DOHH2 (cell line): ENCODE results near the gene CEP295NL.

Source experiments
- H3F3A ChIP-seq: fragments of 200-600 bp; sonication (generic), shearing (Covaris generic); 2 replicates; pipeline ENCODE4 v1.6.0; 2016; ENCODE audit warnings: antibody characterized with exemption, mild to moderate bottlenecking; ENCODE audit not compliant: control insufficient read depth, insufficient read depth
- H3K27ac ChIP-seq: fragments of 200-600 bp; sonication (generic); 2 replicates; pipeline ENCODE4 v1.5.1; 2014; ENCODE audit warnings: low read depth, mild to moderate bottlenecking, low read length, moderate library complexity
- H3K27me3 ChIP-seq: fragments of 200-600 bp; sonication (generic); 2 replicates; pipeline ENCODE4 v1.6.1; 2014; ENCODE audit warnings: mild to moderate bottlenecking, low read length, mixed read lengths; ENCODE audit not compliant: control insufficient read depth
- H3K36me3 ChIP-seq: fragments of 200-600 bp; sonication (generic); 2 replicates; pipeline ENCODE4 v1.6.1; 2014; ENCODE audit warnings: mild to moderate bottlenecking, low read length, moderate library complexity, mixed read lengths; ENCODE audit not compliant: control insufficient read depth
- H3K4me1 ChIP-seq: fragments of 200-600 bp; sonication (generic); 2 replicates; pipeline ENCODE4 v1.6.1; 2014; ENCODE audit warnings: mild to moderate bottlenecking, low read length, mixed read lengths; ENCODE audit not compliant: control insufficient read depth
- H3K4me2 ChIP-seq: fragments of 200-600 bp; sonication (generic); 2 replicates; pipeline ENCODE4 v1.6.0; 2014; ENCODE audit warnings: mild to moderate bottlenecking, low read length, moderate library complexity
- H3K4me3 ChIP-seq: fragments of 200-600 bp; sonication (generic); 2 replicates; pipeline ENCODE4 v1.5.1; 2014; ENCODE audit warnings: mild to moderate bottlenecking, low read length, mixed read lengths
- H3K79me2 ChIP-seq: fragments of 200-600 bp; sonication (generic); 2 replicates; pipeline ENCODE4 v1.6.1; 2014; ENCODE audit warnings: mild to moderate bottlenecking, low read length, mixed read lengths; ENCODE audit not compliant: control insufficient read depth
- H3K9me2 ChIP-seq: fragments of 200-600 bp; sonication (generic); replicated peaks from 2 replicates; pipeline ENCODE4 v1.6.1; 2014; ENCODE audit warnings: mild to moderate bottlenecking, low read length, mixed read lengths; ENCODE audit not compliant: control insufficient read depth
- H3K9me3 ChIP-seq: fragments of 200-600 bp; sonication (generic); 2 replicates; pipeline ENCODE4 v1.6.1; 2014; ENCODE audit warnings: antibody characterized with exemption, low read length, mixed read lengths; ENCODE audit not compliant: control insufficient read depth, insufficient read depth
- H4K20me1 ChIP-seq: fragments of 200-600 bp; sonication (generic); 2 replicates; pipeline ENCODE4 v1.6.0; 2014; ENCODE audit warnings: low read depth, mild to moderate bottlenecking, antibody characterized with exemption, low read length, moderate library complexity; ENCODE audit not compliant: control insufficient read depth, insufficient read depth
- EZH2phosphoT487 ChIP-seq: fragments of 200-600 bp; sonication (generic); IDR thresholded peaks from 2 replicates; pipeline ENCODE4 v1.6.1; 2017; ENCODE audit warnings: borderline replicate concordance, mild to moderate bottlenecking, antibody characterized with exemption, low read length, moderate library complexity, mixed read lengths
- TF ChIP-seq, protein P1 (sequence below): fragments of 200-600 bp; sonication (generic); IDR thresholded peaks from one replicate; pipeline ENCODE4 v1.5.1; 2014; ENCODE audit warnings: antibody characterized with exemption, mild to moderate bottlenecking, low read depth, low read length; ENCODE audit not compliant: poor library complexity, severe bottlenecking

CEP295NL gene

DNA sequence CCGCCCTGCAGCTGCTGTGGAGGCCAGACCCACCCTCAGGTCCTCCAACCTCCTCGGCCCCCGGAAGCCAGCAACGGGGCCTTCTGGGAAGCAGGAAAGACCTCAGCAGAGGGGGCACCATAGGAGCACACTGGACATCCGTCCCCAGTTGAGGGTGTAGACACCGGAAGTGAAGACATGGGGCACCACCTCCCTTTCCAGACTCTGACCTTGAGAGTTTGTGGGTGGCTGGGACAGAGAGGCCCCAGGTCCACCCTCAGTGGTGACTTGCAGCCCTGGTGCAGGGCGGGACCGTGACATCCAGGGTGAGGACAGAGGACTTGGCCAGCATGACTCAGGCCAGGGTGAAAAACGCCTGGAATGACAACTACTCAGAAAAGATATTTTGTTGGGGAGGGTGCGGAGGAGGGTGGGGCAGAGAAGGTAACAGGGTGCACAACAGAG, 19.9 kb downstream of the CEP295NL start:
- no peak overlapping the region for H3K4me3 ChIP-seq
- TF ChIP-seq, protein P1, sequence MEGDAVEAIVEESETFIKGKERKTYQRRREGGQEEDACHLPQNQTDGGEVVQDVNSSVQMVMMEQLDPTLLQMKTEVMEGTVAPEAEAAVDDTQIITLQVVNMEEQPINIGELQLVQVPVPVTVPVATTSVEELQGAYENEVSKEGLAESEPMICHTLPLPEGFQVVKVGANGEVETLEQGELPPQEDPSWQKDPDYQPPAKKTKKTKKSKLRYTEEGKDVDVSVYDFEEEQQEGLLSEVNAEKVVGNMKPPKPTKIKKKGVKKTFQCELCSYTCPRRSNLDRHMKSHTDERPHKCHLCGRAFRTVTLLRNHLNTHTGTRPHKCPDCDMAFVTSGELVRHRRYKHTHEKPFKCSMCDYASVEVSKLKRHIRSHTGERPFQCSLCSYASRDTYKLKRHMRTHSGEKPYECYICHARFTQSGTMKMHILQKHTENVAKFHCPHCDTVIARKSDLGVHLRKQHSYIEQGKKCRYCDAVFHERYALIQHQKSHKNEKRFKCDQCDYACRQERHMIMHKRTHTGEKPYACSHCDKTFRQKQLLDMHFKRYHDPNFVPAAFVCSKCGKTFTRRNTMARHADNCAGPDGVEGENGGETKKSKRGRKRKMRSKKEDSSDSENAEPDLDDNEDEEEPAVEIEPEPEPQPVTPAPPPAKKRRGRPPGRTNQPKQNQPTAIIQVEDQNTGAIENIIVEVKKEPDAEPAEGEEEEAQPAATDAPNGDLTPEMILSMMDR, result no peak
- no peak for TF ChIP-seq EZH2phosphoT487
- H3K4me1 ChIP-seq, result no peaks in the 10 kb centered on the region
- H3K27me3 ChIP-seq, result peaks cover 17% of the 10 kb centered on the region
- no peaks in the 10 kb centered on the region for H3K9me3 ChIP-seq
- H3K36me3 ChIP-seq, result no peaks in the 10 kb centered on the region
- H3K79me2 ChIP-seq, result no peaks in the 10 kb centered on the region
- H3K9me2 ChIP-seq, result no peaks in the 10 kb centered on the region
- no peak overlapping the region for H3K4me2 ChIP-seq
- H4K20me1 ChIP-seq, result no peaks in the 10 kb centered on the region
- no peaks in the 10 kb centered on the region for H3F3A ChIP-seq
- no peak overlapping the region for H3K27ac ChIP-seq

DNA sequence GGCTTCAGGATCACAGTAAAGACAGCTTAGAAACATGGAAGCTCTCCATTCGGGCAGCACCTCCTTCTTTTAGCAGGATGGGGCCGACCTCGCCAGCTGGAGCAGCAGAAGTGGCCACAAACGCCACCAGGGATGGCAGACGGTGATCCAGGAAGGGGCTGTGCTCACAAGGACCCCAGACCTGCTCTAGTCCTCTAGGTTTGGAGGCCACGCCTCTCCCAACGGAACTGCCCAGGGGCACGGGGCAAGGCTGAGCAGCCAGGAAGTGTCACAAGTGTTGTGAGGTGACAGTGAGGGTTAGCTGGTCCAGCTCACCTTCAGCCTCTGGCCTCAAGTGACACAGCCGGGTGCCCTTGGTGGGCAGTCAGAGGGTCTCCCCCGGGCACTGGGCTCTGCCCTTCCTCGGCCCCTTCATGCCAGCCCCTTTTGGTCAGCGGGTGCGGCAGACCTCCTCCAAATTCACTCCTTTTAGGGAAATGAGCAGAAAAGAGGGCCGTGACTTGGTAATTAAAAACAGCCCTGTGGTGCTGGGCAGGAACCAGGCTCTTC, 20.4 kb downstream of the CEP295NL start:
- no peak overlapping the region for H3K4me2 ChIP-seq
- no peak overlapping the region for H3K27ac ChIP-seq
- H4K20me1 ChIP-seq, result no peaks in the 10 kb centered on the region
- TF ChIP-seq, protein P1, result no peak
- no peak for TF ChIP-seq EZH2phosphoT487
- no peak overlapping the region for H3K4me3 ChIP-seq
- H3K4me1 ChIP-seq, result no peaks in the 10 kb centered on the region
- no peaks in the 10 kb centered on the region for H3K9me2 ChIP-seq
- no peaks in the 10 kb centered on the region for H3K9me3 ChIP-seq
- H3K79me2 ChIP-seq, result no peaks in the 10 kb centered on the region
- no peaks in the 10 kb centered on the region for H3F3A ChIP-seq
- no peaks in the 10 kb centered on the region for H3K36me3 ChIP-seq
- H3K27me3 ChIP-seq, result peaks cover 17% of the 10 kb centered on the region

DNA sequence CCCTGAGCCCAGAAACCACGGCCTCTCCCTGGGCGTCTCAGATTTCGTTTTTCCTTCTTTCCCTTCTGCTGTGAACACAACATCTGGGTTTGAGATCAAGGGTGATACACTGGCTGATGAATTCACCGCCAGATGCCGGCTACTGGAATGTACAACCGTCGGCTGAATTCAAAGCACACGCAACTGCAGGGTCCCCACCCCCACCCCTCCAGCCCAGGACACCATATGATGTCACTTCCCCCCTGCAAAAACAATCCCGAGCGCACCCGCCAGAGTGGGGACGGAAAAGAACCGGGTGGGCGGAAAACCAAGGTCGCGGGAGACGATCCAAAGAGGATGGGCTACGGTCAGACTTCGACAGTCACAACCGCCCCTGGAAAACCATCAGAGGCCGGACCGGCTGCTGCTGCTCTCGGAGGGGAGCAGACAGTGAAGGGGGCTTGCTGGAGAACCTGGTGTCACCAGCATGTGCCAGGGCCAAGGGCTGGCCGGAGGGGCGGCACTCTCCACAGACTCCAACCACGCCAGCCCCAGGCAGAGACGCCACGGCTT, 23.3 kb downstream of the CEP295NL start:
- Histone ChIP-seq H3K36me3 (no peaks in the 10 kb centered on the region), H3F3A (no peaks in the 10 kb centered on the region), H3K4me3 (no peak overlapping the region), H3K4me2 (no peak overlapping the region), H3K9me3 (no peaks in the 10 kb centered on the region), H4K20me1 (no peaks in the 10 kb centered on the region), H3K4me1 (no peaks in the 10 kb centered on the region), H3K27me3 (0 out of 2 replicates have a peak, but pooled peaks cover 8% of the 10 kb centered on the region), H3K27ac (no peak overlapping the region), H3K79me2 (no peaks in the 10 kb centered on the region), H3K9me2 (no peaks in the 10 kb centered on the region)
- TF ChIP-seq EZH2phosphoT487, result no peak
- TF ChIP-seq, protein P1, result no peak
